ENCODE data around the gene SLC39A7. TPM values are rescaled to one million over a fixed set of nuclear protein-coding genes. Genes with fewer than 3 reads are reported as not detected.

Gene SLC39A7
- total RNA-seq, 2 donors from 2014 or later, result 123 to 163 TPM

- no peaks in the 10 kb centered on the region for H3K4me1 ChIP-seq (ENCODE audit: control insufficient read depth, insufficient read depth, low read length)
- Mint-ChIP-seq H3K4me3 (no peak overlapping the region), H3K36me3 (ENCODE audit: low read depth) (no peaks in the 10 kb centered on the region), H3K27me3 (ENCODE audit: insufficient read depth) (peaks cover 20% of the 10 kb centered on the region), H3K4me1 (no peaks in the 10 kb centered on the region), H3K27ac (no peak overlapping the region), H3K9me3 (no peaks in the 10 kb centered on the region)
- no peak overlapping the region for H3K4me3 ChIP-seq (ENCODE audit: low read length)
- no peaks in the 10 kb centered on the region for H3K9me3 ChIP-seq (ENCODE audit: control insufficient read depth, low read length)
- no peaks in the 10 kb centered on the region for H3K36me3 ChIP-seq (ENCODE audit: control insufficient read depth, insufficient read depth, low read length)
- no peak for TF ChIP-seq CTCF (conservative IDR thresholded peaks at IDR 0.05)
- no peak overlapping the region for H3K27ac ChIP-seq (ENCODE audit: low read depth, low read length)
- H3K9ac ChIP-seq (ENCODE audit: extremely low read depth, low read length, poor library complexity, severe bottlenecking), result no peak overlapping the region
- 74 to 83% methylated on average over 2 to 8 of the region's 8 CpGs for WGBS, 2 experiments (ENCODE audit: insufficient coverage in 1 of 2, insufficient read length in 1 of 2)
- H3K27me3 ChIP-seq (ENCODE audit: control insufficient read depth, insufficient read depth, low read length, poor library complexity, severe bottlenecking), result peaks cover 12% of the 10 kb centered on the region
- DNase-seq, result no peak
Measured at GRCh38 chr6:33171880-33172687, 28.6 kb upstream of the SLC39A7 start.

GRCh38 chr6:33172688-33173534 is 27.8 kb upstream of the SLC39A7 start:
- Mint-ChIP-seq H3K4me1 (no peaks in the 10 kb centered on the region), H3K36me3 (ENCODE audit: low read depth) (no peaks in the 10 kb centered on the region)

More at GRCh38 chr6:33172688-33173534, 27.8 kb upstream of the SLC39A7 start:
- Histone ChIP-seq H3K27me3 (ENCODE audit: control insufficient read depth, insufficient read depth, low read length, poor library complexity, severe bottlenecking) (peaks cover 12% of the 10 kb centered on the region), H3K9me3 (ENCODE audit: control insufficient read depth, low read length) (no peaks in the 10 kb centered on the region), H3K4me3 (ENCODE audit: low read length) (no peak overlapping the region), H3K4me1 (ENCODE audit: control insufficient read depth, insufficient read depth, low read length) (no peaks in the 10 kb centered on the region), H3K9ac (ENCODE audit: extremely low read depth, low read length, poor library complexity, severe bottlenecking) (no peak overlapping the region), H3K36me3 (ENCODE audit: control insufficient read depth, insufficient read depth, low read length) (no peaks in the 10 kb centered on the region), H3K27ac (ENCODE audit: low read depth, low read length) (no peak overlapping the region)
- Mint-ChIP-seq H3K9me3 (no peaks in the 10 kb centered on the region), H3K27me3 (ENCODE audit: insufficient read depth) (peaks cover 22% of the 10 kb centered on the region), H3K27ac (no peak overlapping the region), H3K4me3 (no peak overlapping the region)
- 63 to 82% methylated on average over 2 to 16 of the region's 16 CpGs for WGBS, 2 experiments (ENCODE audit: insufficient coverage in 1 of 2, insufficient read length in 1 of 2)
- peak; percentile 77 for TF ChIP-seq CTCF (conservative IDR thresholded peaks at IDR 0.05)
- DNase-seq, result peak; percentile 74

Measured in endodermal cell (in vitro differentiated cells).